ENCODE results near the gene XCR1.

The XCR1 gene

DNA sequence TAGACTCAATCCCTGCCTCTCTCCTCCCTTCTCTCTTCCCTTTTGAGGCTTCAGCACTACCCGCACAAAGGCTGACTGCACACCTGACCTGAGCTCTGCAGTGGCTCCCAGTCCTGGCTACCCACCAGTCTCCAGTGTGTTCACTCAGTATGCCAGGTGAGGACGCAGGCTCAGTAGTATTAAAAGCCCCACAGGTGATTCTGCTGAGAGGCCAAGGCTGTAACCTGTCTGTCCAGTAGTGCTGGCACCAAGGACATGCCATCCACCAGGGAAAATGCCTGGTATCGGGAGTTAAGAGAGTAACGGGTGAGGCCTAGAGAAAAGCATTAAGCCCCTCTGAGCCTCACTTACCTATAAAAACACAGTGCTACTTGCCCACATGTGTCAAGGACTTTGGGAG, 52.6 kb downstream of the XCR1 start:
- Mint-ChIP-seq H3K36me3 (ENCODE audit: low read depth) (peaks cover 50% of the 10 kb centered on the region), H3K4me1 (no peaks in the 10 kb centered on the region), H3K9me3 (no peaks in the 10 kb centered on the region), H3K27ac (no peak overlapping the region), H3K27me3 (ENCODE audit: low read depth, poor library complexity) (no peaks in the 10 kb centered on the region), H3K4me3 (no peak overlapping the region)
- no peak for DNase-seq
- TF ChIP-seq, protein P1, sequence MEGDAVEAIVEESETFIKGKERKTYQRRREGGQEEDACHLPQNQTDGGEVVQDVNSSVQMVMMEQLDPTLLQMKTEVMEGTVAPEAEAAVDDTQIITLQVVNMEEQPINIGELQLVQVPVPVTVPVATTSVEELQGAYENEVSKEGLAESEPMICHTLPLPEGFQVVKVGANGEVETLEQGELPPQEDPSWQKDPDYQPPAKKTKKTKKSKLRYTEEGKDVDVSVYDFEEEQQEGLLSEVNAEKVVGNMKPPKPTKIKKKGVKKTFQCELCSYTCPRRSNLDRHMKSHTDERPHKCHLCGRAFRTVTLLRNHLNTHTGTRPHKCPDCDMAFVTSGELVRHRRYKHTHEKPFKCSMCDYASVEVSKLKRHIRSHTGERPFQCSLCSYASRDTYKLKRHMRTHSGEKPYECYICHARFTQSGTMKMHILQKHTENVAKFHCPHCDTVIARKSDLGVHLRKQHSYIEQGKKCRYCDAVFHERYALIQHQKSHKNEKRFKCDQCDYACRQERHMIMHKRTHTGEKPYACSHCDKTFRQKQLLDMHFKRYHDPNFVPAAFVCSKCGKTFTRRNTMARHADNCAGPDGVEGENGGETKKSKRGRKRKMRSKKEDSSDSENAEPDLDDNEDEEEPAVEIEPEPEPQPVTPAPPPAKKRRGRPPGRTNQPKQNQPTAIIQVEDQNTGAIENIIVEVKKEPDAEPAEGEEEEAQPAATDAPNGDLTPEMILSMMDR (IDR thresholded peaks at IDR 0.05), result no peak

DNA sequence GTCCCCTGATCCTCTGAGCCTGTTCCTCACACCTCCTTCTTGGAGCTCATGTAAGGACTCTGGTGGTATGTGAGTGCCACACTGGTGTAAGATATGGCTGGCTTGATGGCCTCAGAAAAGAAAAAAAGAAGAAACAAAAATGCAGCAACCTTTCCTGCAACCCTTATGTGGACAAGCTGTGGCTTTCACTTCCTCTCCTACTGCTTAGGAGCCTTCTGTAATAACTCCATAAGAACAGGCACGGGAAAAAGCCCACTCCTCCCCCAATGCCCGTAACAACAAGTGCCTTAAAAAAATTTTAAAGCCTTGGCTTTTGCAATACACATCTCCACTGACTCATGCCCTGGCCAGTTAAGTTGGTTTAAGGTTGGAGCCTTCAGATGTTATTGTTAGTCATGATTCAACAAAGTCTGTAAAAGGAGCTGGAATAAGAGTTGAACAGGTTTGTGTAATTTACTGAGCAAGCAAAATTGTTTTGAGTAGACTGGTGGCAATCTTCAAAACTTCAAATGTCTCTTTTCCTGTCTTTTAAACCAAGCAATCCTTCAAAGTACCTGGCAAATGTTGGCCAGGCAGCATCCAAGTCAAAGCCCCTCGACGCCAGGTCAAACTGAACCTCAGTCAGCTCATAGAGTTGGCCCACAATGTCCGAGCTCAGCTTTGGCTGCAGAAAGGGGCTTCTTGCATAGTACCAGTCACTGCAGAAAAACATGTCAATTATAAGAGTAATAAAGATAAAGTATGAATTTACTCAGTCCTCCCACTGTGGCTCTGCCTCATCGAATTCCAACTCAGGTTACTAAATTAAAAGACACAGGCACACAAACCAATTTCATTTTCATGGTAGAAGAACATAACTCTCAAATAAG, 54.5 kb downstream of the XCR1 start:
- peak overlapping the region; percentile 81 for H3K27ac Mint-ChIP-seq
- no peaks in the 10 kb centered on the region for H3K9me3 Mint-ChIP-seq
- peaks cover 9% of the 10 kb centered on the region for H3K4me1 Mint-ChIP-seq
- no peak overlapping the region for H3K4me3 Mint-ChIP-seq
- TF ChIP-seq, protein P1 (IDR thresholded peaks at IDR 0.05), result no peak
- no peak for DNase-seq
- no peaks in the 10 kb centered on the region for H3K27me3 Mint-ChIP-seq (ENCODE audit: low read depth, poor library complexity)
- peaks cover 44% of the 10 kb centered on the region for H3K36me3 Mint-ChIP-seq (ENCODE audit: low read depth)

DNA sequence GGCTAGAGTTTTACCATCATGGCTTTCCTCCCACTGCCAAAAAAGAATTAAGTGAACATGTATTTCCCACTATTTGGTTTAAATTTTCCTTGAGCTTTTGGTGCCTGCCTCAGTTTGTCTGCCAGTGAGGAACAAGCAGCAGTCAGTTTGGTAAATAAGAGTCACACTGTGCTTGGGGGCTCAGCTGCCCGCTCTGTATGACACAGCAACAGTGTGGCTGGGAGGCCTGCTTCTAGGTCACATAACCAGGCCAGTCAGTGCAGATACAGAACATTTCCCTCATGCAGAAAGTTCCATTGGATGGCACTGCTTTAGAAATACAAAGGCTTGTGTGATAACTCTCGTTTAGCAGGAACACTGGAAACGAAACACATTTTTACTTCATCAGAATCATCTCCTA, 57.3 kb downstream of the XCR1 start:
- Mint-ChIP-seq H3K27ac (no peak overlapping the region), H3K4me3 (no peak overlapping the region), H3K27me3 (ENCODE audit: low read depth, poor library complexity) (no peaks in the 10 kb centered on the region), H3K9me3 (no peaks in the 10 kb centered on the region), H3K4me1 (peaks cover 20% of the 10 kb centered on the region), H3K36me3 (ENCODE audit: low read depth) (peaks cover 47% of the 10 kb centered on the region)
- no peak for DNase-seq
- TF ChIP-seq, protein P1 (IDR thresholded peaks at IDR 0.05), result no peak

DNA sequence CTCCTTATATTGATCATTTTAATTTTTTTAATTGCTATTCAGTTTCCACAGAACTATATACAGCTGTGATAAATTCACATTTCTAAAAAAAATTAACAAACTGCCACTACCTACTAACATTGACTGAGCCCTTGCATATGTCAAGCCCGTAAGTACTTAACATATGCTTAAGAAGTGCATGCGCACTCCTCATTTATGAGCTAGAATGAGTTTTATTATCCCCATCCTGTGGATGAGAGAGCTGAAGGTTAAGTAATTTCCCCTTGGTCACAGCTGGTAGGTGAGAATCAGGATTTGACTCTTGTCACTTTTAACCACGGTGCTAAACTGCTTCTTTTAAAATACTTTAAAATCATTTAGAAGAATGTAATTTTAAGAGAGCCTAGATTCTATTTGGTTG, 58.2 kb downstream of the XCR1 start:
- Mint-ChIP-seq H3K9me3 (no peaks in the 10 kb centered on the region), H3K27ac (no peak overlapping the region), H3K4me1 (peaks cover 20% of the 10 kb centered on the region), H3K4me3 (no peak overlapping the region), H3K36me3 (ENCODE audit: low read depth) (peaks cover 53% of the 10 kb centered on the region), H3K27me3 (ENCODE audit: low read depth, poor library complexity) (no peaks in the 10 kb centered on the region)
- TF ChIP-seq, protein P1 (IDR thresholded peaks at IDR 0.05), result no peak
- DNase-seq, result no peak

DNA sequence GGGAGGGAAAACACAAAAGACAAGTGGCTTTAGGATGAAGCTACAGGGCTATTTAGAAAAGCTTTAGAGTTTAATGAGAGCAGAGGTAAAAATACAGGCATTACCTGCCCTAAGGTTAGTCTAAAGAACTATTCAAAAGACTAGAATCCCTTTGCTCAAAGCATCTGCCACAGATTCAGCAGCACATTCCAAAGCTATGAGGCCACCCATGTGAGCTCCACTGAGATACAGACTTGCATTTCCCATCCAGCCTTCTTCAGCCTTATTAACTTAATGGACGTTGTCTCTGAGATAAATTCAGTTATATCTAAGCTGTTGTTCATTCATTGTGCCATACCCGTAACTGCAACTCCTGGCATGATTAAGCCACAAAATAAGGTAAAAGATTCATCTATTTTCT, 58.6 kb downstream of the XCR1 start:
- no peak for DNase-seq
- Mint-ChIP-seq H3K36me3 (ENCODE audit: low read depth) (peaks cover 57% of the 10 kb centered on the region), H3K27ac (peak overlapping the region; percentile 68), H3K4me1 (peaks cover 20% of the 10 kb centered on the region), H3K27me3 (ENCODE audit: low read depth, poor library complexity) (no peaks in the 10 kb centered on the region), H3K4me3 (no peak overlapping the region), H3K9me3 (no peaks in the 10 kb centered on the region)
- TF ChIP-seq, protein P1 (IDR thresholded peaks at IDR 0.05), result no peak

DNA sequence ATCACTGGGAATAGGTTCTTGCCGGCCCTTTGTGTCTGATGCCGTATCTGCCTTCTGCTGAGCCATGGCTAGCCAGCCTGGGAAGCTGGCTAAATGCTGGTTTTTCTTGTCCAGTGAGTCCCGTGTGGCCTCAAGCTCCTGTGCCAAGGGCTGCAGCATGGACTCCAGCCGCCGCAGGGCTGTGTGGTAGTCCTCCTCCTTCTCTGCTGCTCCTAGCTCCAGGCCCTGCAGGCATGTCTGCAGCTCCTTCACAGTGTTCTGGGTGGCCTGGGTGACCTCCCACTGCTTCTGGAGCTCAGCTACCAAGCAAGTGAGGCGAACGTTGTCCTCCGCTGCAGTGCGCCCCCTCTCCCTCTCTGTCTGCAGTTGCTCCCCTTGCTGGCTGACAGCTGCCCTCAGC, 59.1 kb downstream of the XCR1 start:
- H3K4me3 Mint-ChIP-seq, result no peak overlapping the region
- no peaks in the 10 kb centered on the region for H3K27me3 Mint-ChIP-seq (ENCODE audit: low read depth, poor library complexity)
- H3K27ac Mint-ChIP-seq, result peak overlapping the region; percentile 68
- H3K9me3 Mint-ChIP-seq, result no peaks in the 10 kb centered on the region
- no peak for DNase-seq
- H3K36me3 Mint-ChIP-seq (ENCODE audit: low read depth), result peaks cover 58% of the 10 kb centered on the region
- TF ChIP-seq, protein P1 (IDR thresholded peaks at IDR 0.05), result no peak
- H3K4me1 Mint-ChIP-seq, result peaks cover 20% of the 10 kb centered on the region
